Endothelial cell of umbilical vein (primary cell): ENCODE data around the gene NEU2. TPM values are rescaled to one million over a fixed set of nuclear protein-coding genes. Genes with fewer than 3 reads are reported as not detected.
"Not testable (repeated sequence)": the region's sequence is repeated elsewhere in the genome, so short reads cannot be mapped to it uniquely, and the experiment has no call there.

Experiments used
- BruUV-seq: library from RNA; stranded (reverse); fragments of 400-500 nt; replicated peaks from 2 replicates; lab custom pipeline; 2021; lab: Mats Ljungman, UMichigan
- CTCF ChIA-PET: fragments of 300-600, 350-600 bp; sonication (Branson Sonifier 250); formaldehyde crosslinking; loops from one replicate; lab custom pipeline; 2021; ENCODE audit warnings: antibody characterized with exemption, inconsistent platforms; lab: Charles Lee
- POLR2A ChIA-PET: fragments of 300-600, 350-600 bp; sonication (Branson Sonifier 250); formaldehyde crosslinking; loops from one replicate; lab custom pipeline; 2021; ENCODE audit warnings: antibody characterized with exemption, inconsistent platforms; lab: Charles Lee
- DNase-seq: peaks from one replicate; pipeline ENCODE4 v3.0.0-alpha.2; 2011; ENCODE audit warnings: low read depth, low spot score
- FAIRE-seq: peaks from 2 replicates; lab custom pipeline; 2011; peaks lifted over from hg19 to GRCh38; lab: Jason Lieb, UNC
- H2AFZ ChIP-seq: 2 replicates; pipeline ENCODE4 v1.6.0; 2012; ENCODE audit warnings: low read depth, low read length, control low read depth, inconsistent platforms
- H3K27ac ChIP-seq: 2 replicates; pipeline ENCODE4 v1.5.1; 2011; ENCODE audit warnings: low read depth, mild to moderate bottlenecking, control low read depth, low read length, moderate library complexity; ENCODE audit not compliant: insufficient read depth
- H3K27me3 ChIP-seq, 2 experiments: 2 replicates each; pipeline versions ENCODE4 v1.6.0 to v1.6.1; 2011; ENCODE audit warnings: low read length in 2 of 2, mixed read lengths in 1 of 2; ENCODE audit not compliant: control insufficient read depth in 2 of 2, insufficient read depth in 2 of 2
- H3K36me3 ChIP-seq, 2 experiments: 2 replicates in 1 of 2; 3 replicates in 1 of 2; pipeline ENCODE4 v1.5.1; 2011; ENCODE audit warnings: low read length in 2 of 2, mild to moderate bottlenecking in 1 of 2, moderate library complexity in 1 of 2; ENCODE audit not compliant: control insufficient read depth in 2 of 2, insufficient read depth in 2 of 2; ENCODE audit errors: extremely low read depth in 1 of 2
- H3K4me1 ChIP-seq: 3 replicates; pipeline ENCODE4 v1.5.1; 2011; ENCODE audit warnings: mild to moderate bottlenecking, low read length; ENCODE audit not compliant: control insufficient read depth, insufficient read depth; ENCODE audit errors: extremely low read depth
- H3K4me2 ChIP-seq: 2 replicates; pipeline ENCODE4 v1.6.1; 2011; ENCODE audit warnings: low read length, control low read depth, mixed read lengths; ENCODE audit not compliant: insufficient read depth
- H3K4me3 ChIP-seq, 3 experiments: fragments of 200-600 bp in 1 of 3; sonication (generic), shearing (Covaris generic) in 1 of 3; replicated peaks in 1 of 3; 2 replicates each; pipeline ENCODE4 v1.5.1; 2011 to 2016; ENCODE audit warnings: control low read depth in 3 of 3, low read length in 3 of 3, mild to moderate bottlenecking in 2 of 3, inconsistent platforms in 1 of 3, low read depth in 1 of 3, moderate library complexity in 1 of 3; ENCODE audit not compliant: insufficient read depth in 1 of 3
- H3K79me2 ChIP-seq: 2 replicates; pipeline ENCODE4 v1.6.0; 2012; ENCODE audit warnings: low read length, inconsistent platforms; ENCODE audit not compliant: control insufficient read depth, insufficient read depth
- H3K9ac ChIP-seq: replicated peaks from 2 replicates; pipeline ENCODE3; 2011; ENCODE audit warnings: low read length, control low read depth; ENCODE audit not compliant: insufficient read depth; ENCODE audit errors: extremely low read depth
- H3K9me1 ChIP-seq: replicated peaks from 3 replicates; pipeline ENCODE4 v1.6.0; 2011; ENCODE audit warnings: mild to moderate bottlenecking, low read length; ENCODE audit not compliant: control insufficient read depth, insufficient read depth; ENCODE audit errors: extremely low read depth
- H3K9me3 ChIP-seq: replicated peaks from 2 replicates; pipeline ENCODE4 v1.5.1; 2012; ENCODE audit warnings: low read length, inconsistent platforms; ENCODE audit not compliant: control insufficient read depth, insufficient read depth
- H4K20me1 ChIP-seq: replicated peaks from 2 replicates; pipeline ENCODE3; 2011; ENCODE audit warnings: mild to moderate bottlenecking, low read length; ENCODE audit not compliant: control insufficient read depth, insufficient read depth; ENCODE audit errors: extremely low read depth
- EZH2 ChIP-seq: IDR thresholded peaks from 2 replicates; pipeline ENCODE4 v1.6.1; 2012; ENCODE audit warnings: borderline replicate concordance, low read depth, mild to moderate bottlenecking, moderate library complexity, low read length, inconsistent platforms; ENCODE audit not compliant: severe bottlenecking
- FOS ChIP-seq: IDR thresholded peaks from 2 replicates; pipeline ENCODE4 v1.6.1; 2011; ENCODE audit warnings: mild to moderate bottlenecking, low read length, moderate library complexity, borderline replicate concordance; ENCODE audit not compliant: insufficient read depth
- GATA2 ChIP-seq: IDR thresholded peaks from 2 replicates; pipeline ENCODE4 v1.7.0; 2011; ENCODE audit warnings: low read depth, mild to moderate bottlenecking, moderate library complexity, mixed read lengths, low read length; ENCODE audit not compliant: insufficient read length, insufficient read depth
- JUN ChIP-seq: IDR thresholded peaks from 2 replicates; pipeline ENCODE4 v1.6.1; 2011; ENCODE audit warnings: borderline replicate concordance, low read depth; ENCODE audit not compliant: insufficient read length, insufficient read depth
- MYC ChIP-seq: IDR thresholded peaks from one replicate; pipeline ENCODE4 v1.6.1; 2011; ENCODE audit warnings: mild to moderate bottlenecking, low read depth, low read length
- POLR2A ChIP-seq: IDR thresholded peaks from 2 replicates; pipeline ENCODE4 v1.6.1; 2012; ENCODE audit warnings: low read depth, mild to moderate bottlenecking, control low read depth, low read length
- POLR2AphosphoS5 ChIP-seq: IDR thresholded peaks from 2 replicates; pipeline ENCODE4 v1.6.1; 2012; ENCODE audit warnings: low read depth, mild to moderate bottlenecking, control low read depth, low read length, moderate library complexity; ENCODE audit not compliant: insufficient read depth
- dilution Hi-C: fragments of 300-500 bp; cut with MboI; formaldehyde crosslinking; loops from one replicate; pipeline ENCODE4 v1.15.0; 2019; ENCODE audit warnings: low sequenced_read_pairs; ENCODE audit not compliant: extremely low pct_ligation_motif_present
- intact Hi-C: fragments of 100-400 bp; cut with micrococcal nuclease; formaldehyde crosslinking; loops from one replicate; pipeline ENCODE4 v1.10.0; 2022
- polyA plus RNA-seq, 4 experiments: library from polyadenylated mRNA; depleted of rRNA in 3 of 4; stranded (reverse) in 3 of 4; unstranded in 1 of 4; fragments of >200 nt; gene quantifications; 2 replicates each; pipeline versions ENCODE4 v1.2.1 to v1.2.3, GENCODE V29; 2011 to 2012; ENCODE audit warnings: missing spikeins in 1 of 4
- total RNA-seq: library from RNA; stranded (reverse); gene quantifications from 2 replicates; pipeline ENCODE4 v1.2.3, GENCODE V29; 2021
- TF ChIP-seq, protein P1 (sequence below): IDR thresholded peaks from 2 replicates; pipeline ENCODE4 v1.6.1; 2011; ENCODE audit not compliant: insufficient read depth, insufficient read length
- TF ChIP-seq, protein P2 (sequence below), 2 donors: IDR thresholded peaks; 1 replicate in 1 of 2; 2 replicates in 1 of 2; pipeline ENCODE4 v1.5.1; 2011; ENCODE audit warnings: low read length in 2 of 2, mild to moderate bottlenecking in 2 of 2, moderate library complexity in 2 of 2, control low read depth in 1 of 2, inconsistent platforms in 1 of 2, low read depth in 1 of 2; ENCODE audit not compliant: insufficient read depth in 1 of 2; ENCODE audit errors: extremely low read depth in 1 of 2

The NEU2 gene
- total and polyA plus RNA-seq, 2 donors (not counting 3 experiments of a cell fraction or from before 2014, with no cell fraction given) = not detected

DNA sequence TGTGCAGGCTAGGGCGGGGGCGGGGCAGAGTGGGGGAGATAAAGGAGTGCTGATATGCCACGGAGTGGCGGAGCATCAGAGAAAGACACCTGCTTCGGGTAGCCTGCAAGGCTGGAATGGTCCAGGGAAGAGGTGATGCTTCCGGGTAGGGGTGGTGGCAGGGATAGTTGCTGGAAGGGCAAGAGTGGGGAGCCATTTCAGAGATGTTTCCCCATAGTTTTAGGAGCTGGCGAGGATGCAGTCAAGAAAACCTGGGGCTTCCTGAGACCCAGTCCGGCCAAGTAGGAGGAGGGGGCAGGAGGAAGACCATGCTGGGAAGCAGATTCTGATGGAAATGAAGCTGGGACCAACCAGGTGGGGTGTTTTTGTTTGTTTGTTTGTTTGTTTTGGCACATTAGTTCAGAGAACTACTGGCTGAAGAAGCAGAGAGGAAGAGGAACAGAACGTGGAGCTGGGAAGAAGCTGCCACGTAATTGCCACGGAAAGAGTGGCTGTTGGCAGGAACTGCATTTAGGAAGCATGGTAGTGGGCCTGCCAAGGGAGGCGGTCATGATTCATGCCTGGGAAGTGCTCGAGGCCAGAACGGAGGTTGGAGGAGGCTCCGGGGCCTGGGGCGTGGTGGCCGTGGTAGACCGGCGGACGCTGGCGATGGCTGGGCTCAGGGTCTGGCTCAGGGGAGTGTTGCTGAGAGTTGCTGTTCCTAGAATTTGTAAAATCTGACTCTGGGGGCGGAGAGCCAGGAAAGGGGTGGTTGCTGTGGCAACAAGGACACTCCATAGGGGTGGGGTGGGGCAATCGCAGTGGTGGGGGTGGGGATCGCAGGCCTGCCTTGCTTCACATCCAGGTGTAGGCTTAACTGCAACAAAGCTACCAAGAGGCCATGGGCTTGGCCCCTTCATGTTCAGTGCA is 19.0 kb downstream of the NEU2 start:
- DNase-seq (peak; percentile 89), FAIRE-seq (peak; percentile 95)
- intact Hi-C loops (loop anchor here (1.0 to 10.0 kb wide), 4 partner anchors 9 to 447 kb away; partner anchors contain the start of genes ATG16L1 and INPP5D), dilution Hi-C loops (no loop called here)
- CTCF ChIA-PET = interaction anchor here (0.6 to 1.8 kb wide), 7 partner anchors 9 to 199 kb away, joined by 3 to 17 read pairs (median 4); partner anchors contain the start of gene INPP5D
- Histone ChIP-seq H3K9me1 (no peaks in the 10 kb centered on the region), H3K9ac (no peak overlapping the region), H3K4me3 (no peak overlapping the region), H3K4me1 (peaks cover 4% of the 10 kb centered on the region), H4K20me1 (no peaks in the 10 kb centered on the region), H3K79me2 (no peaks in the 10 kb centered on the region), H3K9me3 (no peaks in the 10 kb centered on the region), H3K36me3 (no peaks in the 10 kb centered on the region), H3K27ac (no peak overlapping the region), H3K27me3 (no peaks in the 10 kb centered on the region), H3K4me2 (no peak overlapping the region), H2AFZ (peak overlapping the region; percentile 13)
- TF ChIP-seq MYC = peak; percentile 27
- TF ChIP-seq GATA2 = no peak
- TF ChIP-seq, protein P1, sequence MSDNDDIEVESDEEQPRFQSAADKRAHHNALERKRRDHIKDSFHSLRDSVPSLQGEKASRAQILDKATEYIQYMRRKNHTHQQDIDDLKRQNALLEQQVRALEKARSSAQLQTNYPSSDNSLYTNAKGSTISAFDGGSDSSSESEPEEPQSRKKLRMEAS = peak; percentile 34
- TF ChIP-seq JUN = peak; percentile 37
- TF ChIP-seq, protein P2, sequence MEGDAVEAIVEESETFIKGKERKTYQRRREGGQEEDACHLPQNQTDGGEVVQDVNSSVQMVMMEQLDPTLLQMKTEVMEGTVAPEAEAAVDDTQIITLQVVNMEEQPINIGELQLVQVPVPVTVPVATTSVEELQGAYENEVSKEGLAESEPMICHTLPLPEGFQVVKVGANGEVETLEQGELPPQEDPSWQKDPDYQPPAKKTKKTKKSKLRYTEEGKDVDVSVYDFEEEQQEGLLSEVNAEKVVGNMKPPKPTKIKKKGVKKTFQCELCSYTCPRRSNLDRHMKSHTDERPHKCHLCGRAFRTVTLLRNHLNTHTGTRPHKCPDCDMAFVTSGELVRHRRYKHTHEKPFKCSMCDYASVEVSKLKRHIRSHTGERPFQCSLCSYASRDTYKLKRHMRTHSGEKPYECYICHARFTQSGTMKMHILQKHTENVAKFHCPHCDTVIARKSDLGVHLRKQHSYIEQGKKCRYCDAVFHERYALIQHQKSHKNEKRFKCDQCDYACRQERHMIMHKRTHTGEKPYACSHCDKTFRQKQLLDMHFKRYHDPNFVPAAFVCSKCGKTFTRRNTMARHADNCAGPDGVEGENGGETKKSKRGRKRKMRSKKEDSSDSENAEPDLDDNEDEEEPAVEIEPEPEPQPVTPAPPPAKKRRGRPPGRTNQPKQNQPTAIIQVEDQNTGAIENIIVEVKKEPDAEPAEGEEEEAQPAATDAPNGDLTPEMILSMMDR (IDR thresholded peaks at IDR 0.05; ENCODE audit: extremely low read depth in 1 of 2, insufficient read depth in 1 of 2, low read depth in 1 of 2, low read length in 2 of 2) = no peak
- no peak for TF ChIP-seq POLR2A
- TF ChIP-seq FOS = peak; percentile 82
- TF ChIP-seq EZH2 = no peak
- TF ChIP-seq POLR2AphosphoS5 = peak; percentile 75
- POLR2A ChIA-PET = interaction anchor here (1.8 kb wide), 1 partner anchor 9 kb away, joined by 7 read pairs; the partner anchor contains the start of gene INPP5D
- BruUV-seq = no TSS peak

DNA sequence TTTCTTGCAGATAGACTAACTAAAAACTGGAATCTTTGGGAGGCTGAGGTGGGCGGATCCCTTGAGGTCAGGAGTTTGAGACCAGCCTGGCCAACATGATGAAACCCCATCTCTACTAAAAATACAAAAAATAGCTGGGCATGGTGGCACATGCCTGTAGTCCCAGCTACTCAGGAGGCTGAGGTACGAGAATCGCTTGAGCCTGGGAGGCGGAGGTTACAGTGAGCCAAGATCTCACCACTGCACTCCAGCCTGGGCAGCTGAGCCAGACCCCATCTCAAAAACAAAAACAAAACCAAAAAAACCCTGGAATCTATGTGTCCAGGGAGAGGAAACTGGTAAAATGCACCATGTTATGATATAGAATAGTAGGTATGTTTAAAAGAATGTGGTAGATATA is 20.0 kb downstream of the NEU2 start:
- H3K4me3 ChIP-seq, H3K36me3 ChIP-seq, H3K9me1 ChIP-seq, DNase-seq, H3K9ac ChIP-seq, H3K4me2 ChIP-seq, dilution Hi-C loops, H4K20me1 ChIP-seq, H2AFZ ChIP-seq, FAIRE-seq, BruUV-seq, H3K79me2 ChIP-seq, H3K27ac ChIP-seq, H3K27me3 ChIP-seq, H3K9me3 ChIP-seq, H3K4me1 ChIP-seq: not testable (repeated sequence)
- intact Hi-C loops = loop anchor here (2.0 to 10.0 kb wide), 3 partner anchors 168 to 448 kb away; partner anchors contain the start of gene ATG16L1
- CTCF ChIA-PET = interaction anchor here (0.6 to 2.5 kb wide), 11 partner anchors 8 to 200 kb away, joined by 3 to 17 read pairs (median 5); partner anchors contain the start of gene INPP5D
- POLR2A ChIA-PET = interaction anchor here (1.8 kb wide), 1 partner anchor 8 kb away, joined by 7 read pairs; the partner anchor contains the start of gene INPP5D
